A673 (cell line): Measurements from ENCODE around the gene GRID2. TPM values are rescaled to one million over a fixed set of nuclear protein-coding genes. Genes with fewer than 3 reads are reported as not detected.

ENCODE experiments used
- BruUV-seq: library from RNA; stranded (reverse); fragments of 400-500 nt; replicated peaks from 2 replicates; lab custom pipeline; 2021; lab: Mats Ljungman, UMichigan
- CTCF ChIA-PET: fragments of 300-600 bp; sonication (Branson Sonifier 250); formaldehyde crosslinking; loops from one replicate; lab custom pipeline; 2022; ENCODE audit warnings: antibody characterized with exemption; lab: Charles Lee
- POLR2A ChIA-PET: fragments of 300-600 bp; sonication (Branson Sonifier 250); formaldehyde crosslinking; loops from one replicate; lab custom pipeline; 2022; ENCODE audit warnings: antibody characterized with exemption; ENCODE audit not compliant: low non-redundant PET; lab: Charles Lee
- DNase-seq: peaks from one replicate; pipeline ENCODE4 v3.0.0-alpha.2; 2015; ENCODE audit warnings: low spot score
- H3K27ac ChIP-seq: fragments of 200-600 bp; sonication (generic); 2 replicates; pipeline ENCODE4 v1.5.1; 2016; ENCODE audit warnings: mixed run types, low read depth, mild to moderate bottlenecking, mixed read lengths, antibody characterized with exemption, low read length; ENCODE audit not compliant: poor library complexity, severe bottlenecking
- H3K27me3 ChIP-seq: fragments of 200-600 bp; sonication (generic); replicated peaks from 2 replicates; pipeline ENCODE4 v1.6.1; 2017; ENCODE audit warnings: mixed run types, low read depth, mild to moderate bottlenecking, mixed read lengths, antibody characterized with exemption, low read length; ENCODE audit not compliant: insufficient read depth, poor library complexity
- H3K36me3 ChIP-seq: fragments of 200-600 bp; sonication (generic); 2 replicates; pipeline ENCODE4 v1.6.1; 2016; ENCODE audit warnings: mixed run types, mild to moderate bottlenecking, mixed read lengths, antibody characterized with exemption, low read length; ENCODE audit not compliant: insufficient read depth, poor library complexity, severe bottlenecking
- H3K4me1 ChIP-seq: fragments of 200-600 bp; sonication (generic); 2 replicates; pipeline ENCODE4 v1.6.1; 2017; ENCODE audit warnings: mixed run types, mild to moderate bottlenecking, mixed read lengths, antibody characterized with exemption, low read length; ENCODE audit not compliant: insufficient read depth, poor library complexity, severe bottlenecking
- H3K4me3 ChIP-seq: fragments of 200-600 bp; sonication (generic); 2 replicates; pipeline ENCODE4 v1.5.1; 2016; ENCODE audit warnings: low read depth, mixed run types, mild to moderate bottlenecking, mixed read lengths, low read length; ENCODE audit not compliant: poor library complexity, severe bottlenecking
- H3K9me3 ChIP-seq: fragments of 200-600 bp; sonication (generic); 2 replicates; pipeline ENCODE4 v1.6.1; 2016; ENCODE audit warnings: mixed run types, low read depth, mild to moderate bottlenecking, mixed read lengths, antibody characterized with exemption, low read length; ENCODE audit not compliant: poor library complexity, severe bottlenecking
- EZH2 ChIP-seq: fragments of 200-600 bp; sonication (generic); IDR thresholded peaks from 2 replicates; pipeline ENCODE4 v1.6.1; 2017; ENCODE audit warnings: borderline replicate concordance, low read depth, mild to moderate bottlenecking, mixed read lengths, antibody characterized with exemption, low read length; ENCODE audit not compliant: poor library complexity, severe bottlenecking
- intact Hi-C: fragments of 100-400 bp; cut with micrococcal nuclease; formaldehyde crosslinking; loops from one replicate; pipeline ENCODE4 v1.10.0; 2022; ENCODE audit not compliant: unreplicated experiment
- total RNA-seq: library from RNA; stranded (reverse); gene quantifications from 2 replicates; pipeline ENCODE4 v1.2.3, GENCODE V29; 2021
- TF ChIP-seq, protein P1 (sequence below): fragments of 300-800, 200-600 bp; sonication (generic); conservative IDR thresholded peaks from 2 replicates; pipeline ENCODE4 v1.5.1; 2017; ENCODE audit warnings: low read depth, mild to moderate bottlenecking, antibody characterized with exemption, low read length, moderate library complexity, mixed read lengths

GRID2 gene
- total RNA-seq, 1 experiment from 2014 or later = not detected

GRCh38 chr4:93103042-93103441 lies 799.3 kb downstream of the GRID2 start:
- Histone ChIP-seq H3K27me3 (no peaks in the 10 kb centered on the region), H3K36me3 (no peaks in the 10 kb centered on the region), H3K9me3 (no peaks in the 10 kb centered on the region), H3K27ac (no peak overlapping the region), H3K4me3 (no peak overlapping the region), H3K4me1 (no peaks in the 10 kb centered on the region)
- BruUV-seq = no TSS peak
- TF ChIP-seq, protein P1, sequence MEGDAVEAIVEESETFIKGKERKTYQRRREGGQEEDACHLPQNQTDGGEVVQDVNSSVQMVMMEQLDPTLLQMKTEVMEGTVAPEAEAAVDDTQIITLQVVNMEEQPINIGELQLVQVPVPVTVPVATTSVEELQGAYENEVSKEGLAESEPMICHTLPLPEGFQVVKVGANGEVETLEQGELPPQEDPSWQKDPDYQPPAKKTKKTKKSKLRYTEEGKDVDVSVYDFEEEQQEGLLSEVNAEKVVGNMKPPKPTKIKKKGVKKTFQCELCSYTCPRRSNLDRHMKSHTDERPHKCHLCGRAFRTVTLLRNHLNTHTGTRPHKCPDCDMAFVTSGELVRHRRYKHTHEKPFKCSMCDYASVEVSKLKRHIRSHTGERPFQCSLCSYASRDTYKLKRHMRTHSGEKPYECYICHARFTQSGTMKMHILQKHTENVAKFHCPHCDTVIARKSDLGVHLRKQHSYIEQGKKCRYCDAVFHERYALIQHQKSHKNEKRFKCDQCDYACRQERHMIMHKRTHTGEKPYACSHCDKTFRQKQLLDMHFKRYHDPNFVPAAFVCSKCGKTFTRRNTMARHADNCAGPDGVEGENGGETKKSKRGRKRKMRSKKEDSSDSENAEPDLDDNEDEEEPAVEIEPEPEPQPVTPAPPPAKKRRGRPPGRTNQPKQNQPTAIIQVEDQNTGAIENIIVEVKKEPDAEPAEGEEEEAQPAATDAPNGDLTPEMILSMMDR = no peak
- no peak for TF ChIP-seq EZH2
- ChIA-PET POLR2A (no interaction called here), CTCF (no interaction called here)
- intact Hi-C loops = no loop called here
- no peak for DNase-seq

DNA sequence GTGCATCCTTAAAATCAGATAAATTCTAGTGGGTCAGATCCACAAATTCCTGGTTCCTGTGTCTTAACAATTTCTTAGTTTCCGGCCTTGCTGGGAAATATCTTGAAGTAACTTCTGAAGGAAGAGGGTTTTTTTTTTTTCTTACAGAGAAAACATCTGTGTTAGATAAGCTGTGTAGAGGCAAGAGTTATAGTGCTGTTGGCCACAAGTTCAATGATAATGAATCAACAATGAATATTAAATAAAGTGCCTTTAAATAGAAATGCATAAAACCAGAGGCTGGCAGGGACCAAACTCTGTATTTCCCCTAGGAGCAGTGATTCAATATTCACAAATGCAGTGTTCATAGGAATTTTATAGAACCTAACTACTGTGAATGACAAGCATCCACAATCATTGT lies 812.9 kb downstream of the GRID2 start:
- Histone ChIP-seq H3K27ac (no peak overlapping the region), H3K27me3 (no peaks in the 10 kb centered on the region), H3K36me3 (no peaks in the 10 kb centered on the region), H3K9me3 (no peaks in the 10 kb centered on the region), H3K4me1 (no peaks in the 10 kb centered on the region), H3K4me3 (no peak overlapping the region)
- ChIA-PET POLR2A (no interaction called here), CTCF (no interaction called here)
- no peak for TF ChIP-seq EZH2
- TF ChIP-seq, protein P1 = no peak
- peak; percentile 3 for DNase-seq
- no TSS peak for BruUV-seq
- intact Hi-C loops = no loop called here

DNA sequence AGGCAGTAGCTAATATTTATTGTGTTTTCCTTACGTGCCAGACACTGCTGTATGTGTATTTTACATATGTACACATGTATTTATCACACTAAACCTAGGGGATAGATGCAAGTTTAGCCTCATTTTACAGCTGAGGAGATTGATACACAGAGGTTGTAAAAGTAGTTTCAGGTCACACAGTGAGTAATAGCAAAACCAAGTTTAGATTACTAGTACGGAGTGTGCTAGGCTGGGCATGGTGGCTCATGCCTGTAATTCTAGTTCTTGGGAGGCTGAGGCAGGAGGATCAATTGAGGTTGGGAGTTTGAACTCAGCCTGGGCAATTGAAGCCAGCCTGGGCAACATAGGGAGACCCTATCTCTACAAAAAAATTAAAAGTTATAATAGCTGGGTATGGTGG lies 823.7 kb downstream of the GRID2 start:
- BruUV-seq = no TSS peak
- Histone ChIP-seq H3K27ac (no peak overlapping the region), H3K36me3 (no peaks in the 10 kb centered on the region), H3K4me3 (no peak overlapping the region), H3K9me3 (no peaks in the 10 kb centered on the region), H3K4me1 (no peaks in the 10 kb centered on the region), H3K27me3 (no peaks in the 10 kb centered on the region)
- intact Hi-C loops = no loop called here
- CTCF ChIA-PET = no interaction called here
- POLR2A ChIA-PET = no interaction called here
- TF ChIP-seq, protein P1 = no peak
- TF ChIP-seq EZH2 = no peak
- no peak for DNase-seq
